Measurements from ENCODE around the gene NR2F2.

NR2F2 gene

DNA sequence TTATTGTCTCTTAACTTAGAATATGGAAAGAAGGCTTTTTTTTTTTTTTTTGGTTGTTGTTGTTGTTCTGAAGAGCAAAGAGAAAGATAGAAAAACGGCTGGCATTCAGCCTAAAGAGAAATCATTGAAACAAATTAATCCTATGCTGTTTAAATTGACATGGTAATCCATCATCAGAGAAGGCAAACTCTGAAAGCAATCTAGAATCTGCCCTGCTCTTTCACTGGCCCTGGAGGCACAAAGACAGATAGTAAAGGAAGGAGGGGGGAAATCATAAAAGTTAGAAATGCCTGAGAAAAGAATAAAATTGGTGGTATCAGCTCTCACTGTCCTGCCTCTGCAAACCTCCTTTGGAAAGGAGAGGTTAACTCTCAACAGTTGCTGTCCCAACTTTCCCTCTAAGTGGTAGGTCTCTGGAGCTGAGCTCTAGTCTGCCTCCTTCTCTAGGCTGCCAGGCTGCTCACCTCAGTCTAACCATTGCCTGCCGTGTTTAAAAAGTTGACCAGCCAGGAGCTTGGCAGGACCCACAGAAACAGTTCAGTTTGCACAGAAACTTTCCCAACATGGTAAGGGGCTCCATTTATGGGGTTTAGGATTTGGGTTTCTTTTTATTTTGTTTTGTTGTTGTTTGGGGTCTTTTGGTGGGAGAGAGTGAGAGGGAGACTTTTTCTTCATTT is 13.4 kb upstream of the NR2F2 start:
- TF ChIP-seq, protein P1, sequence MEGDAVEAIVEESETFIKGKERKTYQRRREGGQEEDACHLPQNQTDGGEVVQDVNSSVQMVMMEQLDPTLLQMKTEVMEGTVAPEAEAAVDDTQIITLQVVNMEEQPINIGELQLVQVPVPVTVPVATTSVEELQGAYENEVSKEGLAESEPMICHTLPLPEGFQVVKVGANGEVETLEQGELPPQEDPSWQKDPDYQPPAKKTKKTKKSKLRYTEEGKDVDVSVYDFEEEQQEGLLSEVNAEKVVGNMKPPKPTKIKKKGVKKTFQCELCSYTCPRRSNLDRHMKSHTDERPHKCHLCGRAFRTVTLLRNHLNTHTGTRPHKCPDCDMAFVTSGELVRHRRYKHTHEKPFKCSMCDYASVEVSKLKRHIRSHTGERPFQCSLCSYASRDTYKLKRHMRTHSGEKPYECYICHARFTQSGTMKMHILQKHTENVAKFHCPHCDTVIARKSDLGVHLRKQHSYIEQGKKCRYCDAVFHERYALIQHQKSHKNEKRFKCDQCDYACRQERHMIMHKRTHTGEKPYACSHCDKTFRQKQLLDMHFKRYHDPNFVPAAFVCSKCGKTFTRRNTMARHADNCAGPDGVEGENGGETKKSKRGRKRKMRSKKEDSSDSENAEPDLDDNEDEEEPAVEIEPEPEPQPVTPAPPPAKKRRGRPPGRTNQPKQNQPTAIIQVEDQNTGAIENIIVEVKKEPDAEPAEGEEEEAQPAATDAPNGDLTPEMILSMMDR (IDR thresholded peaks at IDR 0.05; ENCODE audit: low read depth, low read length): no peak

DNA sequence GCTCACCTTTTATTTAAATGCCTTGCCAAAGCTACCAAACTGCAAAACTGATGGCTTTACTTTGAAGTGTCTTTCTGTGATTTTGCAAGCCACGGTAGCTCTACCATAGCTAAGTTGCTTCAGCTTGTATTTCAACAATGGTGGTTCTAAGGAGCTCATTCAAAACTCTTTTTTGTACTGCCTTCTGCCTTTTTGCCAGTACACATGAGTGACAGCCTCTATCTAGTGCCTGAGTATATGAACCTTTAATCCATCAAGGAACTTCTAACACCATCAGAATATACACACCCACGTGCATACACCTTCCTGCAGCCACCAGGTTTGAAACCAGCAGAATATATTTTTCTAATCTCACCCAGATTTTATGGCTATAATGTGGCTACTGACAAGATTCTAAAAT is 10.4 kb upstream of the NR2F2 start:
- TF ChIP-seq, protein P1 (IDR thresholded peaks at IDR 0.05; ENCODE audit: low read depth, low read length): no peak
- no peak overlapping the region for H3K4me3 ChIP-seq (ENCODE audit: low read depth, low read length)

More for the DNA sequence above, 13.4 kb upstream of the NR2F2 start:
- no peak overlapping the region for H3K4me3 ChIP-seq (ENCODE audit: low read depth, low read length)

DNA sequence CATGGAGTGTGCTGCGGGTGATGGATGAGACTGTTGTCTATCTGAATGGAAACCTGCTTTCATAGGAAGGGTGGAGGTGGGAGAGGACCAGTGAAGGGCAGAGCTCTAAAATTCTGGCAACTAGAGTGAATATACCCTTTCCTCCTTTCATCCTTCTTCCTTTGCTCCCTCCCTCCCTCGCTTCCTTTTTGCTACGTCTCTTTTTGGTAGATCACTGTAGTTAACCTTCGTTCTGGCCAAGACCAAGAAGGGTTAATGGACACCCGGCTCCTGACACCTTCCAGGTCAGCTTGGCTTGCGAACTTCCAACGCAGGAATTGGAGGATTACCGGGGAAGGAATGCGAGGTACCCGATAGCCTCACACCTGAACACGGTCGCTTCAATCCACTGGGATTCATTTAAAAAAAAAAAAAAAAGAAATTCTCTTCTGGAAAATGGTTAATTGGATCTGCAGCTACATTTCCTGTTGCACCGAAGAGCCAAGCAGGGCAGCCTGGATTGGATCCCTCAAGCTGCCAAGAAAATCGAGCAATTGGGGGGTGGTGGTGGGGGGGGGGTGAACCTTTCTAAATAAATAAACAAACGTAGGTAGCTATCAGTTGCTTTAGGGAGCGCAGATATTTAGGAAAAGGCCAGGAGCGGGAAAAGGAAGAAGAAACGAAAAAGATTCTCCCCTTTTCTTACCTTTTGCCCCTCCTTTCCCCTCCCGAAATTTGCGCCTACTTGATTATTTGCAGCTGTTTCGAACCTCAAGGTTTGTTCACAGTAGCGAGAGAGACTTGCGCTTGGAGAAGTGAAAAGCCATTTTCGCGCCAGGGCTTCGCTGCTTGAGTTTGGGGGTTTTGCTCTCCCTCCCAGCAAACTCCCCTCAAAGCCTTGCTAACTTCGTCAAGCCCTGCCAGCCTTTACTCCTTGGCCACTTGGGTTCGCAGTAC is 9.5 kb upstream of the NR2F2 start:
- TF ChIP-seq, protein P1 (IDR thresholded peaks at IDR 0.05; ENCODE audit: low read depth, low read length): no peak
- no peak overlapping the region for H3K4me3 ChIP-seq (ENCODE audit: low read depth, low read length)

DNA sequence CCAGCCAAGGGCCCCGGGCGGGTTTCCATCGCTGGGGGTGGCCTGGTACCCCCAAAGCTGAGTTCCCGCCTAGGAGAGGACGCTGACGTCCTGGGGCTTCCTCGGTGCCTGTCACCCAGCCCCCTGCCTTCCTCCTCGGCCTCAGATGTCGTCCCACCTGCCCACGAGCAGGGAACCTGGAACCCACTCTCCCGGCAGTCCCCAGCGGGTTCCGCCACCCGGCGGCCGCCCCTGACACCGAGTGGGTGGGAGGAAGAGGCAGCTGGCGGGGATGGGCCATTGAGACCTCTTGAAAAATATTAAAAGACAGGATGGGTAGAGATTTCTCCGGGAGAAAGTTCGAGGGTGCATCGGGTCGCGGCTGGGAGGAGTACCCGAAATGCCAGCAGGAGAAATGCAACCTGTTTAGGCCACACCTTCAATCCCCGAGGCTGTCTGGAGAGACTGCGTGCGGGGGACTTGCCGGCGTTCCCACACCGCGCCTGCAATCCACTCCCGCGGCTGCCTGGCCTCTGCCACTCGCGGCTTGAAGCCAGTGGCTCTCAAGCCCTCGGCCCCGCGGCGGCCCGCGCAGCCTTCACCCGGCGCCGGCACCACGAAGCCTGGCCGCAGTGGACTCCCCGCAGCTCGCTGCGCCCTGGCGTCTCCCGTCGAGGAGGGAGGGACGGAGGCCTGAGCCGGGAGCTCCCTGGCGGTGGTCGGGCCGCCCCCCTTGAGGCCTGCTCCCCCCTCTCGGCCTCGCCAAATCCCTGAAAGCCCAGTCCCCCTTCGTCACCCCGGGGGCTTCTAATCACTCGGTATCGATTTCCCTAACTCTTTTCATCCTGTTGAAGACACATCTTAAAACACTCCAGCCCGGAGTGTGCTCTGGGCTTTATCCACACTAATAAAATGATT is 8.6 kb upstream of the NR2F2 start:
- H3K4me3 ChIP-seq (ENCODE audit: low read depth, low read length): no peak overlapping the region
- TF ChIP-seq, protein P1 (IDR thresholded peaks at IDR 0.05; ENCODE audit: low read depth, low read length): no peak

DNA sequence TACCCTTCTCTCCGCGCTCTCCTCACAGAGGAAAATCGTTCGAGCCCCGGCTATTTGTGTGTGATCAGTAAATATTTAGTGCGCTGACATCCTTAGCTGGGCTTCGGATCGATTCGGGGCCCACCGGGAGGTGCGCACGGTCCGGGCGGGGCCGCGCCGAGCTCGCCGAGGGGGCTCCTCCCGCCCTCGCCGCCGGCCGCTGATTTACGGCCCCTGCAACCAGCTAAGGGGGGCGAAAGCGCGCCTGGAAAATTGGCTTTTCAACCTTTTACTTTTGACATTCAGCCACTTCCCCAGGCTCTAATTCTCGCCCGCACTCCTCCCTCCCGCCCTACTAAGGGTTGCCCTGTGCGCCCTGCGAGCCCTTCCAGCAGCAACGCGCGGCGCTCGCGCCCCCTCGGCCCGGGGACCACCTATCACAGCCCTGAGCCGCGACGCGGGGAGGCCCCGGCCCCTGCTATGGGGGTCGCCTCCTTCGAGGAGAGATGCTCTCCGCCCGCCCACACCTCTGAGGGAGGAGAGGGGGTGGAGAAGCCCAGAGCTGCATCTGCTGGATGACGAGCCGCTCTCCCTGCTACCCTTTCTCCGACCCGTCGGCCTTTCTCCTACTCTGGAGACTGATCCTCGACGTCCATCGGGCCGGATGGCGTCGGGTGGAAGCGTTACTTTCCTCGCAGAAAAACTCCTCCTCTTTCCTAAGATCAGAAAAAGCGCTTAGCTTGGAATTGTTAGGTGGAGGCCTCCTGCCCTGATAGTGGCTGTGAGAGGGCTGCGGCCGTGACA is 7.8 kb upstream of the NR2F2 start:
- TF ChIP-seq, protein P1 (IDR thresholded peaks at IDR 0.05; ENCODE audit: low read depth, low read length): no peak
- no peak overlapping the region for H3K4me3 ChIP-seq (ENCODE audit: low read depth, low read length)

DNA sequence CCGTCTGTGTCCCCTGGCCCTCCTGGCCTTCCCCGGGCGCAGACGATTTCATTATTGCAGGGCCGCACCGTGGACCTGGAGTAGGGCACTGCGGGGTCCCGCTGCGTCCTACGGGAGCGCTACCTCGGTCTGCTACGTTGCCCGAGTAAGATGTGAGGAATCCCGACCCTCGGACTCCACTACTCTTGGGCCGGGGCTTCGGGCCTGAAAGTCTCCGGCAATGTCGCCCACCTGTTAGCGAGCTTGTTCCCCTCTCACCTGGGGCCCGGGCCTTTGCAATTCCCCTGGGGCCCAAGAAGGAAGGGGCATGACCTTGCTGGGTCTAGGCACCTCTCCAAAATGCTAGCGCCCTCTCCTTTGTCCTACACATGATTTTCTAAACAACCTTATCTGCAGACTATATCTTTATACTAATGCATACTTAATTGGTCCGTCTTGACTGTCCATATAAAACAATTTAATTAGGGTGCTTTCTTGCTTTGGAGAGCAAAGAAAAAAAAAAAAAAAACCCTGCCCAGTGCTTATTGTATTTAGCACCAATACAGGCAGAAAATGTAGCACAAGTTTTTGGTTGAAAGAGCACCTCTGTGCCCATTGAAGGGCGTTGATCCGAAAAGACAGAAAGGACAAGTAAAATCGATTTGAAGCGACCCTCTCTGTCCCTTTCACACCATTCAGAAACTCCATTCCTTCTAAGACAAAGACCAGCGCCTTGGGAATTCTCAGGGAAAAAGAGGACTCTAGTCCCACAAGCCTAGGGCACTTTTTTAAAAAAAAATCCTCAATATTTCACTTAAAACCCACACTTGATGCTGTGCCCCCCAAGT is 7.0 kb upstream of the NR2F2 start:
- no peak overlapping the region for H3K4me3 ChIP-seq (ENCODE audit: low read depth, low read length)
- TF ChIP-seq, protein P1 (IDR thresholded peaks at IDR 0.05; ENCODE audit: low read depth, low read length): no peak
